NK-92 treated with Interleukin-12 subunit alpha and Interleukin-12 subunit beta, amount 100 ng/mL, for 24 hours (cell line): ENCODE measurements around the gene DNAAF5.

Experiments
- DNase-seq: peaks from one replicate; lab custom pipeline; 2025; lab: John Stamatoyannopoulos, UW

Gene DNAAF5

DNA sequence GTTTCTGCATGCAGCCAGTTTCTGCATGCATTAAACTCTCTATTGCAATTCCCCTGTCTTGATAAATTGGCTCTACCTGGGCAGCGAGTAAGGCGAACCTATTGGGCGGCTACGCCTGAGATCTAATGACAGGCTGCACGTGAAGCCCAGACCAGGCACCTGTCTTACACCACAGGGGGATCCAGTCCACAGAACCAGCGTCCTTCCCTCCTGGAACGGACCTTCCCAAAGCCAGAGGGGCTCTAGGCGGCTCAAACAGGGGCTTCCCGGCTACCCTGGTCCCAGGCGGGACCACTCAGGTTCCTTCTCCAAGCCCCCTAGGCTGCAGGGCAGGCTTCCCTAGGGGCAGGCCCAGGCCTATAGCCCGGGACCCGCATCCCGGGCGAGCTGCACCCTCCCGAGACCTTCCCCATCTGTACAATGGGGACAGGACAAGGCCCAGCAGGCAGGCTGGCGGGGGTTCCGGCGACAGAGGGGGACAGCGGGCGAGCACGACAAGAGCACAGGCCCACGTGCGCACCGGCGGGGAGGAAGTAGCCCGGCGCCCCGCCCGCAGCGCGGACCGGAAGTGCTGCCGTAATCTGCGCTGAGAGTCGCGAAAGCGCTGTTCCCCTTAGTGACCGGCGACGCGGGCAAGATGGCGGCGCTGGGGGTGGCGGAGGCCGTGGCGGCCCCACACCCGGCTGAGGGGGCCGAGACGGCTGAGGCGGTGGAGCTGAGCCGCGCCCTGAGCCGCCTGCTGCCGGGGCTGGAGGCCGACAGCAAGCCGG, at the start of gene DNAAF5:
TSS of gene DNAAF5 (plus strand) at position 616 of the 770 bp plus-strand sequence. CDS start at position 638, 22 bp downstream.
- peak; percentile 72 for DNase-seq

DNA sequence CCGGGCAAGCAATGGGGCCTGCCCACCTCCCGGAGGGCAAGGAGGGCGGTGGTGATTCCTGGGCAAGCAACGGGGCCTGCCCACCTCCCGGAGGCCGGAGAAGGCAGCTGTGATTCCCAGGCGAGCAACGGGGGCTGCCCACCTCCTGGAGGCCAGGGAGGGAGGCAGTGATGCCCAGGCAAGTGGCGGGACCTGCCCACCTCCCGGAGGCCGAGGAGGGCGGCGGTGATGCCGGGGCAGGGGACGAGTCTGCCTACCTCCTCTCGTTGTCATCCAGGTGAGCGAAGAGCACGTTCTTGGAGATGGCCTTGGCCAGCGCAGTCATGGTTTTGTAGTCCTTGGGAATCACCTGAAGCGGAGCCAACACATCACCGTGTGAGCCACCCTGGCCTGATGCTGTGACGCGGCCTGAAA, 49.5 kb upstream of the DNAAF5 start:
- DNase-seq, result no peak

- no peak for DNase-seq
These were observed 45.9 kb upstream of the DNAAF5 start for GRCh38 chr7:680411-681127.

- no peak for DNase-seq
These were observed 44.8 kb upstream of the DNAAF5 start for GRCh38 chr7:681551-682307.

DNA sequence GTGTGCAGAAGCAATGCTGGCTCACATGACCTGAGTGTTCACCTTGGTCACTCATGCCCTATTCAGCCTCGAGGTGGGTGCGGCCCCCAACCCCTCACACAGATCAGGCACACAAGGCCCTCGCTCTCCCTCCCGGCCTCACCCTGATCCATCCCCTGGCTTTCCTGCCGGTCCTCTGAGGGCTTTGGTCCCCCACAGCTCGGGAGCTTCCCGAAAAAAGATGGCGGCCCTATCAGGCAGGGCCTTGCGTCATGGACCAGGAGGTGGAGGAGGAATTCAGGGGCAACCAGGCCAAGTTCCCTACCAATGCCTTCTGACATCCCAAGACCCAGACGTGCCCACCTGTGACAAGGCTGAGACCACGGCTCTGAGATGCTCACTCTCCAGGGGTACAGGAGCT, 43.7 kb upstream of the DNAAF5 start:
- no peak for DNase-seq

GRCh38 chr7:683526-684205, 42.8 kb upstream of the DNAAF5 start:
- DNase-seq, result no peak

- DNase-seq, result no peak
These were observed 42.1 kb upstream of the DNAAF5 start for GRCh38 chr7:684416-684815.

GRCh38 chr7:685540-685939, 41.0 kb upstream of the DNAAF5 start:
- DNase-seq, result no peak

- DNase-seq, result no peak
These were observed 35.8 kb upstream of the DNAAF5 start for GRCh38 chr7:690478-691360.

DNA sequence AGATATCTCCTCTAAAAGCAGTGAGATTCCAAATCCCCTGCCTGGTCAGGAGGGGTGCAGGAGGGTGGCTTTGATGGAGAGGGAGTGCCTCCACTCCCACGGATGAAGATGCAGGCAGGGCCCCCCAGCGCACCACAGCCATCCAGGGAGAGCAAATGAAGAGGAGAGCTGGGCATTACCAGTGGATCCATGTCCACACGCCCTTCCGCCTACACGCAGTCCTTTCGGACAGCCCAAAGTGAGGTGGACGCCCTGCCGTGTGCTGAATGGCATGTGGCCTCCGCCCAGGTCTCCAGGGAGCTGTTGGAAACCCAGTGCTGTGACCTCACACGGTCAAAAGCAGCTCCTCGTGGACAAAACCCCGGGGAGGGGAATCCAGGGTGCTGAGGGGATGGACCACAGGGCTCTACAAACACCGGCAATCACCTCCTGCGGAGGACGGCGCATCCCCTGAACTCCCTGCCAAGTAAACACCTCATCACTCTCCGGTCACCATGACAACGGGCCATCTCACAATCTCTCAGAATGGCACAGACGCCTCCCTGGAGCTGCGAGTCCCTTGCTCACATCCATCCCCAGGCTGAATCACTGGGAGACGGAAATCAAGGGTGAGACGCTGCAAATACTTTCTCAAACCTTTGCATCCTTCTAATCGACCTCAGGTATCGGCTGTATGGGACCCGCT, 35.0 kb upstream of the DNAAF5 start:
- DNase-seq, result no peak

DNA sequence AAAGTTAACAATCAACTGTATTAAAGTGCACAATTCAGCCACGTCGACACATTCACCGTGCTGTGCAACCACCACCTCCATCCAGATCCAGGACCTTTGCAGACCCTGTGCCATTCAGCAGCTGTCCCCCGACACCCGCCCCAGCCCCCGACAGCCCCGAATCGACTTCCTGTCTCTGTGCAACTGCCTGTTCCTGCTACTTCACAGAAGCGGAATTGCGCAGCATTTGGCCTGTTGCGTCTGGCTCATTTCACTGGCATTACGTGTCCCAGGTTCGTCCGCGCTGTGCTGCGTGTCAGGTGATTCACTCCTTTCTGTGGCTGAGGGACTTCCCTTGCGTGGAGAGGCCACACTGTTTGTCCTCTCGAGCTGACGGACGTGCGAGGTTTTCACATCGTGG, 33.2 kb upstream of the DNAAF5 start:
- no peak for DNase-seq

GRCh38 chr7:696426-696811, 30.1 kb upstream of the DNAAF5 start:
- no peak for DNase-seq

- no peak for DNase-seq
These were observed 29.5 kb upstream of the DNAAF5 start for GRCh38 chr7:696812-697551.

DNA sequence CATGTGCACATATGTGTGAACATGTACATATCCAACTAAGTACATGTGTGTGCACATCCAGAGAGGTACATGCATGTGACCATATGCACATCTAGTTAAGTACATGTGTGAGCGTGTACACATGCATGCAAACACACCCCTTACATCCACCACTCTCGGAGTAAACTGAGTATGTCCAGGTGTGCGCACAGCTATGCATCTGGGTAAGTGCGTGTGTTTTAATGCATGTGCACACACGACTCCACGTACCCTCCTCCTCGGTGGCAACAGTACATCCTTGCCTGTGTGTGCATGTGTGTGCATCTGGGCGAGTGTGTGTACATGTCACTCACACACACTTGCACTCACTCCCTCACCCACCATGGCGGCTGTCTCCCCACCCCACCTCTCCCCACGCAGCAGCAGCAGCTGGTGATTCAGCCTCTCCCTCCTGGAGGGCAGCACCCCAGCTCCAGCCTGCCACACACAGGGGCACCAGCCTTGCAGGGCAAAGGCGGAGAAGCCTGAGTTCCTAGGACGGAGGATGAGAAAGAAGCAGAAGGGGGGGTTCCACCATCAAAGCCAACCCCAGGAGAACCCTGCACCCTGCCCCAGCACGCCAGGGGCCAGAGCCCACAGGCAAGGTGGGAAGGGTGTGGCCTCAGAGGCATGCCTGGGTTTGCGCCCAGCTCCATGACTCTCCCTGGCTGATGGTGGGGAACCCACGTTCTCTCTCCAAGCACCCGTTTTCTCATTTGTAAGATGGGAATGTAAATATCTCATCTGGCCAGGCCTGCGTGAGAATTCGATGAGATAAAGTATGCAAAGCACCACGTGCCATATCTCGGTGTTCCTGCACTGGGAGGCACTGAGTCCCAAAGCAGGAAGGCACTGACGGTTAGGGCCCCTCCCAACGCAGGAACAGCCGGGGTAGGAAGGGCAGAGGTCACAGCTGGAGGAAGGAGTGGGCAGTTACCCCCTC, 27.7 kb upstream of the DNAAF5 start:
- no peak for DNase-seq

DNA sequence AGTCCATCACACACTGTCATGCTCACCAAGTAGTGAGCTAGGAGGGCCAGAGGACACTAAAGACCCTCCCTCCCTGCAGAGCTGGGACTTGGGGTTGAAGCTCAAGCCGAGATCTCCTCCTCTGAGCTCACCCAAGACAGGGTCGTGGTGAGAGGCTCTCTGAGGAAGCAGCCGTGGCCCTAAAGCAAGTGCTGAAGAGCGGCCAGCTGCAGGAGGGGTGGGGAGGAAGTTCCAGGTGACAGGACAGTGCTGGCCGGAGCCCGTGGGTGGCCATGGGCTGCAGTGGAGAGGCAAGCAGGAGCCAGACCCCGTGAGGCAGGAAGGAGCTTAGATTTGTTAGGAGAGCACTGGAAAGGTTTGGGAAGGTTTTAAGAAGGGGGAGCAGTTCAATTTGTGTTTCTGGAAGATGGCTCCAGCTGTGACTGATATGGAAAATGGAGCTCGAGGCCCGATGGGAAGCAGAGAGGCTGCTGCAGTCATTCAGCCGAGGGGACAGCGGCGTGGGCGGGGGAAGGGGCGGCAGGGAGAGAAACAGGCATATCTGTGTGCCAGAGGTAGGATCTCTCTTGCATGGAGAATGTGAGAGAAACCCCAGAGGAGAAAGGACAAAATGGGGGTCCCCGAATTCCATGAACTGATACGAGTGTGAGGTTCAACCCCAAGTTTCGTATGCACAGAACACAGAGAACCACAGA, 26.9 kb upstream of the DNAAF5 start:
- DNase-seq, result no peak

DNA sequence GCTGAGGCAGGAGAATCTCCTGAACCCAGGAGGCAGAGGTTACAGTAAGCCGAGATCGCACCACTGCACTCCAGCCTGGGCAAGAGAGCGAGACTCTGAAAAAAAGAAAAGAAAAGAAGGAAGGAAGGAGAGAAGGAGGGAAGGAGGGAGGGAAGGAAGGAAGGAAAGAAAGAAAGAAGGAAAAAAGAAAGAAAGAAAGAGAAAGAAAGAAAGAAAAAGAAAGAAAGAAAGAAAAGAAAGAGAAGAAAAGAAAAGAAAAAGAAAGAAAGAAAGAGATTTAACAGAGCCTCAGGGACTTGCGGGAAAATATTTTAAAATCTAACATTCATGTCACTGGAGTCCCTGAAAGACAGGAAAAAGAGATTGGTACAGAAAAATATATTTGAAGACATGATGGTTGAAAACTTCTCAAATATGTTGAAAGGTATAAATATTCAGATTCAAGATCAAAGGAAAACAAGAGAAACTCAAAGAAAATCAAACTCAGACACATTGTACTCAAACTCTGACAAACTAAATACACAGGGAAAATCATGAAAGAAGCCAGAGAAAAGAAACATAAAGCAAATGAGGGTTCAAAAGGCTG, 25.3 kb upstream of the DNAAF5 start:
- no peak for DNase-seq

DNA sequence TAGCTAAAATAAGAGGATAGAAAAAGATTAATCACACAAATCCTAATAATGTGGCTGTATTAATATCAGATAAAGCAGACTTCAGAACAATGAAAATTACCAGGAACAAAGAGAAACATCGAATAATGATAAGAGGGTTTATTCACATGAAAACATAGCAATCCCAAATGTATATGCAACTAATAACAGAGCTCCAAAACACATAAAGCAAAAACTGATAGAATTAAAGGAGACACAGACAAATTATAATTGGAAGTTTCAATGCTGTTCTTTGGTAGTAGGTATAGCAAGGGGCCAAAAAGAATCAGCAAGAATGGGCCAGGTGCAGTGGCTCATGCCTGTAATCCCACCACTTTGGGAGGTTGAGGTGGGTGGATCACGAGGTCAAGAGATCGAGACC, 23.4 kb upstream of the DNAAF5 start:
- DNase-seq, result no peak

- no peak for DNase-seq
These were observed 19.8 kb upstream of the DNAAF5 start for GRCh38 chr7:706721-707120.
